Endothelial cell of umbilical vein (primary cell): Measurements from ENCODE around the gene SAMD5.

ENCODE experiments used
- EZH2 ChIP-seq: IDR thresholded peaks from 2 replicates; pipeline ENCODE4 v1.6.1; 2012; ENCODE audit warnings: borderline replicate concordance, low read depth, mild to moderate bottlenecking, moderate library complexity, low read length, inconsistent platforms; ENCODE audit not compliant: severe bottlenecking
- FOS ChIP-seq: IDR thresholded peaks from 2 replicates; pipeline ENCODE4 v1.6.1; 2011; ENCODE audit warnings: mild to moderate bottlenecking, low read length, moderate library complexity, borderline replicate concordance; ENCODE audit not compliant: insufficient read depth
- JUN ChIP-seq: IDR thresholded peaks from 2 replicates; pipeline ENCODE4 v1.6.1; 2011; ENCODE audit warnings: borderline replicate concordance, low read depth; ENCODE audit not compliant: insufficient read length, insufficient read depth
- MYC ChIP-seq: IDR thresholded peaks from one replicate; pipeline ENCODE4 v1.6.1; 2011; ENCODE audit warnings: mild to moderate bottlenecking, low read depth, low read length
- POLR2A ChIP-seq: IDR thresholded peaks from 2 replicates; pipeline ENCODE4 v1.6.1; 2012; ENCODE audit warnings: low read depth, mild to moderate bottlenecking, control low read depth, low read length
- POLR2AphosphoS5 ChIP-seq: IDR thresholded peaks from 2 replicates; pipeline ENCODE4 v1.6.1; 2012; ENCODE audit warnings: low read depth, mild to moderate bottlenecking, control low read depth, low read length, moderate library complexity; ENCODE audit not compliant: insufficient read depth
- TF ChIP-seq, protein P1 (sequence below), 2 donors: IDR thresholded peaks; 1 replicate in 1 of 2; 2 replicates in 1 of 2; pipeline ENCODE4 v1.5.1; 2011; ENCODE audit warnings: low read length in 2 of 2, mild to moderate bottlenecking in 2 of 2, moderate library complexity in 2 of 2, control low read depth in 1 of 2, inconsistent platforms in 1 of 2, low read depth in 1 of 2; ENCODE audit not compliant: insufficient read depth in 1 of 2; ENCODE audit errors: extremely low read depth in 1 of 2
- TF ChIP-seq, protein P2 (sequence below): IDR thresholded peaks from 2 replicates; pipeline ENCODE4 v1.6.1; 2011; ENCODE audit not compliant: insufficient read depth, insufficient read length

- TF ChIP-seq EZH2 (no peak), POLR2A (no peak), POLR2AphosphoS5 (no peak), FOS (no peak), MYC (no peak), JUN (no peak)
- TF ChIP-seq, protein P1, sequence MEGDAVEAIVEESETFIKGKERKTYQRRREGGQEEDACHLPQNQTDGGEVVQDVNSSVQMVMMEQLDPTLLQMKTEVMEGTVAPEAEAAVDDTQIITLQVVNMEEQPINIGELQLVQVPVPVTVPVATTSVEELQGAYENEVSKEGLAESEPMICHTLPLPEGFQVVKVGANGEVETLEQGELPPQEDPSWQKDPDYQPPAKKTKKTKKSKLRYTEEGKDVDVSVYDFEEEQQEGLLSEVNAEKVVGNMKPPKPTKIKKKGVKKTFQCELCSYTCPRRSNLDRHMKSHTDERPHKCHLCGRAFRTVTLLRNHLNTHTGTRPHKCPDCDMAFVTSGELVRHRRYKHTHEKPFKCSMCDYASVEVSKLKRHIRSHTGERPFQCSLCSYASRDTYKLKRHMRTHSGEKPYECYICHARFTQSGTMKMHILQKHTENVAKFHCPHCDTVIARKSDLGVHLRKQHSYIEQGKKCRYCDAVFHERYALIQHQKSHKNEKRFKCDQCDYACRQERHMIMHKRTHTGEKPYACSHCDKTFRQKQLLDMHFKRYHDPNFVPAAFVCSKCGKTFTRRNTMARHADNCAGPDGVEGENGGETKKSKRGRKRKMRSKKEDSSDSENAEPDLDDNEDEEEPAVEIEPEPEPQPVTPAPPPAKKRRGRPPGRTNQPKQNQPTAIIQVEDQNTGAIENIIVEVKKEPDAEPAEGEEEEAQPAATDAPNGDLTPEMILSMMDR (IDR thresholded peaks at IDR 0.05; ENCODE audit: extremely low read depth in 1 of 2, insufficient read depth in 1 of 2, low read depth in 1 of 2, low read length in 2 of 2) = no peak
- TF ChIP-seq, protein P2, sequence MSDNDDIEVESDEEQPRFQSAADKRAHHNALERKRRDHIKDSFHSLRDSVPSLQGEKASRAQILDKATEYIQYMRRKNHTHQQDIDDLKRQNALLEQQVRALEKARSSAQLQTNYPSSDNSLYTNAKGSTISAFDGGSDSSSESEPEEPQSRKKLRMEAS = no peak
These were observed 74.5 kb downstream of the SAMD5 start for GRCh38 chr6:147582991-147583390.
